ENCODE data around the gene LRRC4C. TPM values are rescaled to one million over a fixed set of nuclear protein-coding genes. Genes with fewer than 3 reads are reported as not detected.

LRRC4C gene
- total and polyA plus RNA-seq, 2 donors (not counting 1 experiment from before 2014, with no cell fraction given): under 0.01 to 0.02 TPM

DNA sequence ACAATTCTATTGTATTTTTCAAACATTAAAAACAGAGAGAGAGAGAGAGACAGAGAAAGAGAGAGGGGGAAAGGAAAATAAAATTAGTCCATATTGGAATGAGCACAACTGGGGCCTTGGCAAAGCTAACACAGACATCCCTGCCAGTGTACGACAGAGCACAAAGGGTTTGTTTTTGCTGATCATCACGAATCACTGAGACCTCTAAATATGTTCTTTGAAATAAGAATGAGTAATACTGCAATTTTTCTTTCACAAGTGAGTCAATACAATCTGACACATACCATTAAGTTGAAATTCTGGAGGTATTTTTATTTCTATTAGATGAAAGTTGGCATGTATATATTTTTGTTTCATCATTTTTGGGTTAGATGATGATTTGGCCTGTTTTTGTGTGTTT lies 27.0 kb upstream of the LRRC4C start:
- H3K36me3 ChIP-seq (ENCODE audit: control insufficient read depth, insufficient read depth, low read length): no peaks in the 10 kb centered on the region
- no peak overlapping the region for H2AFZ ChIP-seq (ENCODE audit: low read length)
- no peaks in the 10 kb centered on the region for H3K79me2 ChIP-seq (ENCODE audit: control insufficient read depth, insufficient read depth, low read length)
- H3K9me3 ChIP-seq (ENCODE audit: control insufficient read depth, insufficient read depth, low read depth, low read length): no peaks in the 10 kb centered on the region
- no peak overlapping the region for H3K27ac ChIP-seq (ENCODE audit: insufficient read depth, low read length)
- TF ChIP-seq, protein P1, sequence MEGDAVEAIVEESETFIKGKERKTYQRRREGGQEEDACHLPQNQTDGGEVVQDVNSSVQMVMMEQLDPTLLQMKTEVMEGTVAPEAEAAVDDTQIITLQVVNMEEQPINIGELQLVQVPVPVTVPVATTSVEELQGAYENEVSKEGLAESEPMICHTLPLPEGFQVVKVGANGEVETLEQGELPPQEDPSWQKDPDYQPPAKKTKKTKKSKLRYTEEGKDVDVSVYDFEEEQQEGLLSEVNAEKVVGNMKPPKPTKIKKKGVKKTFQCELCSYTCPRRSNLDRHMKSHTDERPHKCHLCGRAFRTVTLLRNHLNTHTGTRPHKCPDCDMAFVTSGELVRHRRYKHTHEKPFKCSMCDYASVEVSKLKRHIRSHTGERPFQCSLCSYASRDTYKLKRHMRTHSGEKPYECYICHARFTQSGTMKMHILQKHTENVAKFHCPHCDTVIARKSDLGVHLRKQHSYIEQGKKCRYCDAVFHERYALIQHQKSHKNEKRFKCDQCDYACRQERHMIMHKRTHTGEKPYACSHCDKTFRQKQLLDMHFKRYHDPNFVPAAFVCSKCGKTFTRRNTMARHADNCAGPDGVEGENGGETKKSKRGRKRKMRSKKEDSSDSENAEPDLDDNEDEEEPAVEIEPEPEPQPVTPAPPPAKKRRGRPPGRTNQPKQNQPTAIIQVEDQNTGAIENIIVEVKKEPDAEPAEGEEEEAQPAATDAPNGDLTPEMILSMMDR (conservative IDR thresholded peaks at IDR 0.05 in 1 of 2, IDR thresholded peaks at IDR 0.05 in 1 of 2; ENCODE audit: low read depth in 1 of 2, low read length in 2 of 2): no peak
- TF ChIP-seq EZH2 (IDR thresholded peaks at IDR 0.05; ENCODE audit: low read length, missing control alignments): no peak
- H3K27me3 ChIP-seq (ENCODE audit: control insufficient read depth, insufficient read depth, low read length): no peaks in the 10 kb centered on the region
- DNase-seq (ENCODE audit: low read depth in 2 of 2): peak in 1 of 2 donors; percentile 61
- H3K9ac ChIP-seq (ENCODE audit: insufficient read depth, low read length): no peak overlapping the region
- H3K4me3 ChIP-seq (replicated peaks in 1 of 4; ENCODE audit: control extremely low read depth in 1 of 4, insufficient read depth in 1 of 4, low read depth in 3 of 4, low read length in 4 of 4): no peak overlapping the region
- H3K4me1 ChIP-seq (ENCODE audit: control insufficient read depth, extremely low read depth, insufficient read depth, low read length): no peaks in the 10 kb centered on the region
- no peaks in the 10 kb centered on the region for H4K20me1 ChIP-seq (ENCODE audit: control insufficient read depth, extremely low read depth, insufficient read depth, low read length)
- no peak overlapping the region for H3K4me2 ChIP-seq (ENCODE audit: extremely low read depth, insufficient read depth, low read length)

DNA sequence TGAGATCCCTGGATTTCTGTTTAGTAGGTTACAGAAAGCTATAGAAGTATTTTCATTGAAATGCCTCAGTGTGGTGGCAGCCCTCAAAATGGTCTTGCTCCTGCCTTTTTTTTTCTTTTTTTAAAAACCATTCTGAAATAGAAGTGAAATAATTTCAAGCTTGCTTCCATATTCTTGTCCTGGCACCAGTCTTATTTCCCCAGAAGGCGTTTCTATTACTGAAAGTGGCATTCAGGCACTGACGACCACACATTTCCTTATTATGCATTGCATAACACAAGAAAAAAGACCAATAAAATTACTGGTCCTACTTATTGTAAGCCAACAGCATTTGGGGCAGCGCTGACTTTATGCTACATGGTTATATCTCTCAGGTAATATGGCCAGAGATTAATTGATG lies 24.5 kb upstream of the LRRC4C start:
- Histone ChIP-seq H3K27me3 (ENCODE audit: control insufficient read depth, insufficient read depth, low read length) (no peaks in the 10 kb centered on the region), H3K4me1 (ENCODE audit: control insufficient read depth, extremely low read depth, insufficient read depth, low read length) (no peaks in the 10 kb centered on the region), H3K4me2 (ENCODE audit: extremely low read depth, insufficient read depth, low read length) (no peak overlapping the region), H3K4me3 (replicated peaks in 1 of 4; ENCODE audit: control extremely low read depth in 1 of 4, insufficient read depth in 1 of 4, low read depth in 3 of 4, low read length in 4 of 4) (no peak overlapping the region), H3K27ac (ENCODE audit: insufficient read depth, low read length) (no peak overlapping the region), H3K9me3 (ENCODE audit: control insufficient read depth, insufficient read depth, low read depth, low read length) (no peaks in the 10 kb centered on the region), H3K9ac (ENCODE audit: insufficient read depth, low read length) (no peak overlapping the region), H2AFZ (ENCODE audit: low read length) (no peak overlapping the region), H3K79me2 (ENCODE audit: control insufficient read depth, insufficient read depth, low read length) (no peaks in the 10 kb centered on the region), H3K36me3 (ENCODE audit: control insufficient read depth, insufficient read depth, low read length) (no peaks in the 10 kb centered on the region), H4K20me1 (ENCODE audit: control insufficient read depth, extremely low read depth, insufficient read depth, low read length) (no peaks in the 10 kb centered on the region)
- TF ChIP-seq, protein P1 (conservative IDR thresholded peaks at IDR 0.05 in 1 of 2, IDR thresholded peaks at IDR 0.05 in 1 of 2; ENCODE audit: low read depth in 1 of 2, low read length in 2 of 2): no peak
- TF ChIP-seq EZH2 (IDR thresholded peaks at IDR 0.05; ENCODE audit: low read length, missing control alignments): no peak
- no peak for DNase-seq (ENCODE audit: low read depth in 2 of 2)

DNA sequence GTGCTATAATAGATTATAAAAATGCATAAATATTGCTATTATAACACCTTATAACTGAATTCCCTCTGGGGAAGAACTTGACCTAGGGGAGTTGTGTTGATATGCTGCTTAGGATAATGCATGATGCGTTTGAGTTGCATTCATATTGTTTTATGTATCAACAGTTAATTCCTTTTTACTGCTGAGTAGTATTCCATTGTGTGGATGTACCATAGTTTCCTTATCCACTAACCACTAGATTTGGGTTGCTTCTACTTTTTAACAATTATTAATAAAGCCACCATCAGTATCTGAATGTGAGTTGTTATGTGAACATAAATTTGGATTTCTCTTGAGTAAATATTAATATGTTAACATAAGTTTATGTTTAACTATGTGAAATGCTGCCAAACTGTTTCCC lies 19.7 kb upstream of the LRRC4C start:
- H3K4me3 ChIP-seq (replicated peaks in 1 of 4; ENCODE audit: control extremely low read depth in 1 of 4, insufficient read depth in 1 of 4, low read depth in 3 of 4, low read length in 4 of 4): no peak overlapping the region
- DNase-seq (ENCODE audit: low read depth in 2 of 2): no peak

More for the DNA sequence above, 19.7 kb upstream of the LRRC4C start:
- Histone ChIP-seq H4K20me1 (ENCODE audit: control insufficient read depth, extremely low read depth, insufficient read depth, low read length) (no peaks in the 10 kb centered on the region), H3K79me2 (ENCODE audit: control insufficient read depth, insufficient read depth, low read length) (no peaks in the 10 kb centered on the region), H3K36me3 (ENCODE audit: control insufficient read depth, insufficient read depth, low read length) (no peaks in the 10 kb centered on the region), H3K4me1 (ENCODE audit: control insufficient read depth, extremely low read depth, insufficient read depth, low read length) (no peaks in the 10 kb centered on the region), H3K27me3 (ENCODE audit: control insufficient read depth, insufficient read depth, low read length) (no peaks in the 10 kb centered on the region), H3K27ac (ENCODE audit: insufficient read depth, low read length) (no peak overlapping the region), H3K9me3 (ENCODE audit: control insufficient read depth, insufficient read depth, low read depth, low read length) (no peaks in the 10 kb centered on the region), H3K4me2 (ENCODE audit: extremely low read depth, insufficient read depth, low read length) (no peak overlapping the region), H2AFZ (ENCODE audit: low read length) (no peak overlapping the region), H3K9ac (ENCODE audit: insufficient read depth, low read length) (no peak overlapping the region)
- no peak for TF ChIP-seq EZH2 (IDR thresholded peaks at IDR 0.05; ENCODE audit: low read length, missing control alignments)
- TF ChIP-seq, protein P1 (conservative IDR thresholded peaks at IDR 0.05 in 1 of 2, IDR thresholded peaks at IDR 0.05 in 1 of 2; ENCODE audit: low read depth in 1 of 2, low read length in 2 of 2): no peak

Data from fibroblast of lung (primary cell).